Activated CD4-positive, alpha-beta T cell treated with anti-CD3 and anti-CD28 coated beads, Interleukin-2, Interleukin-6, amounts not matched to agents 100 ng/mL and 50 ng/mL, durations not matched to agents 16 hours and 8 hours (primary cell): ENCODE measurements around the gene CEP19.

Source experiments
- DNase-seq: peaks from one replicate; pipeline ENCODE4 v3.0.0-alpha.2; 2020

CEP19 gene

GRCh38 chr3:196707566-196707965 is 4.5 kb downstream of the CEP19 start:
- DNase-seq, result no peak

- DNase-seq, result no peak
Measured at GRCh38 chr3:196706731-196707130, 5.3 kb downstream of the CEP19 start.

GRCh38 chr3:196706327-196706726 is 5.7 kb downstream of the CEP19 start:
- no peak for DNase-seq

GRCh38 chr3:196700801-196701200 is 11.2 kb downstream of the CEP19 start:
- no peak for DNase-seq

GRCh38 chr3:196699749-196700148 is 12.3 kb downstream of the CEP19 start:
- DNase-seq, result no peak

GRCh38 chr3:196697270-196697669 is 14.8 kb downstream of the CEP19 start:
- no peak for DNase-seq

- DNase-seq, result no peak
Measured at GRCh38 chr3:196695849-196696226, 16.2 kb downstream of the CEP19 start.

GRCh38 chr3:196694941-196695848 is 16.9 kb downstream of the CEP19 start:
- DNase-seq, result no peak

GRCh38 chr3:196694202-196694638 is 17.8 kb downstream of the CEP19 start:
- no peak for DNase-seq

GRCh38 chr3:196691386-196691785 is 20.7 kb downstream of the CEP19 start:
- DNase-seq, result no peak

- DNase-seq, result no peak
Measured at GRCh38 chr3:196689941-196690660, 21.9 kb downstream of the CEP19 start.

- DNase-seq, result no peak
Measured at GRCh38 chr3:196688349-196688748, 23.7 kb downstream of the CEP19 start.

- DNase-seq, result no peak
Measured at GRCh38 chr3:196686436-196686835, 25.6 kb downstream of the CEP19 start.

GRCh38 chr3:196684548-196685407 is 27.3 kb downstream of the CEP19 start:
- DNase-seq, result peak; percentile 77

GRCh38 chr3:196677931-196678330 is 34.1 kb downstream of the CEP19 start:
- DNase-seq, result no peak

- DNase-seq, result no peak
Measured at GRCh38 chr3:196677353-196677752, 34.7 kb downstream of the CEP19 start.

- DNase-seq, result no peak
Measured at GRCh38 chr3:196673632-196674031, 38.4 kb downstream of the CEP19 start.

GRCh38 chr3:196670339-196670738 is 41.7 kb downstream of the CEP19 start:
- no peak for DNase-seq

- no peak for DNase-seq
Measured at GRCh38 chr3:196667056-196667825, 44.8 kb downstream of the CEP19 start.

- no peak for DNase-seq
Measured at GRCh38 chr3:196666001-196666867, 45.8 kb downstream of the CEP19 start.
